ENCODE measurements around the gene AMPH.

Gene AMPH

DNA sequence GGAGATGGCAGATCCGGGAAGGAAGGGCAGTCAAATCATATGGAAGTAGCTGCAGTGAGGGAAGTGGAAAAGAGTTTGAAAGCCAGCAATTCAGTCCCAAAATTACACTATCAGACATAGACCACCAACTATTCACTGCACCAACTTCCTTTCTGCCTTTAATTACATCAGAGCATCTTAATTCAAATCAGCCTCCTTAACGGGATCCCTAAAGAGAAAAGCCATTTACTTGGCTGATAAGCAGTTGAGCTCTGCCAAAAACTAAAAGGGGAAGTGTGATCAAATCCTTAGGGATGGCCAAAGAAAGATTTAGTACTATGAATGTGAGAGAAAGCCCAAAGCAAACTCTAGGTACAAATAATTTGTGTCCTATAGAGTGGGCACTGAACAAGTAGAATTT lies 110.4 kb downstream of the AMPH start:
- no peak for DNase-seq (ENCODE audit: low read depth)
- TF ChIP-seq, protein P1, sequence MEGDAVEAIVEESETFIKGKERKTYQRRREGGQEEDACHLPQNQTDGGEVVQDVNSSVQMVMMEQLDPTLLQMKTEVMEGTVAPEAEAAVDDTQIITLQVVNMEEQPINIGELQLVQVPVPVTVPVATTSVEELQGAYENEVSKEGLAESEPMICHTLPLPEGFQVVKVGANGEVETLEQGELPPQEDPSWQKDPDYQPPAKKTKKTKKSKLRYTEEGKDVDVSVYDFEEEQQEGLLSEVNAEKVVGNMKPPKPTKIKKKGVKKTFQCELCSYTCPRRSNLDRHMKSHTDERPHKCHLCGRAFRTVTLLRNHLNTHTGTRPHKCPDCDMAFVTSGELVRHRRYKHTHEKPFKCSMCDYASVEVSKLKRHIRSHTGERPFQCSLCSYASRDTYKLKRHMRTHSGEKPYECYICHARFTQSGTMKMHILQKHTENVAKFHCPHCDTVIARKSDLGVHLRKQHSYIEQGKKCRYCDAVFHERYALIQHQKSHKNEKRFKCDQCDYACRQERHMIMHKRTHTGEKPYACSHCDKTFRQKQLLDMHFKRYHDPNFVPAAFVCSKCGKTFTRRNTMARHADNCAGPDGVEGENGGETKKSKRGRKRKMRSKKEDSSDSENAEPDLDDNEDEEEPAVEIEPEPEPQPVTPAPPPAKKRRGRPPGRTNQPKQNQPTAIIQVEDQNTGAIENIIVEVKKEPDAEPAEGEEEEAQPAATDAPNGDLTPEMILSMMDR (conservative IDR thresholded peaks at IDR 0.05; ENCODE audit: low read depth, low read length) = no peak
- no peak overlapping the region for H3K4me3 ChIP-seq (ENCODE audit: low read depth, low read length)

DNA sequence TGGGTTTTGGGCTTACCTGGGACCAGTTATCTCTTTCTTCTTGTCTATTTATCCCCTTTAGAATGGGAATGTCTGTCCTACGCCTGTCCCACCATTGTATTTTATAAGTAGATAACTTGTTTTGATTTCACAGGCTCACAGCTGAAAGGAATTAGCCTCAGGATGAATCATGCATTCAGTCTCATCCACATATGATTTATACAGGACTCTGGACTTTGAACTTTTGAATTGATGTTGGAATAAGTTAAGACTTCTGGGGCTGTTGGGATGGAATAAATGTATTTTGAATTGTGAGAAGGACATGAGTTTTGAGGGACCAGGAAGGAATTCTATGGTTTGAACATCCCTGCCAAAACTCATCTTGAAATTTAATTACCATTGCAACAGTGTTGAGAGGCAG lies 112.6 kb downstream of the AMPH start:
- no peak overlapping the region for H3K4me3 ChIP-seq (ENCODE audit: low read depth, low read length)
- TF ChIP-seq, protein P1 (conservative IDR thresholded peaks at IDR 0.05; ENCODE audit: low read depth, low read length) = no peak
- no peak for DNase-seq (ENCODE audit: low read depth)

DNA sequence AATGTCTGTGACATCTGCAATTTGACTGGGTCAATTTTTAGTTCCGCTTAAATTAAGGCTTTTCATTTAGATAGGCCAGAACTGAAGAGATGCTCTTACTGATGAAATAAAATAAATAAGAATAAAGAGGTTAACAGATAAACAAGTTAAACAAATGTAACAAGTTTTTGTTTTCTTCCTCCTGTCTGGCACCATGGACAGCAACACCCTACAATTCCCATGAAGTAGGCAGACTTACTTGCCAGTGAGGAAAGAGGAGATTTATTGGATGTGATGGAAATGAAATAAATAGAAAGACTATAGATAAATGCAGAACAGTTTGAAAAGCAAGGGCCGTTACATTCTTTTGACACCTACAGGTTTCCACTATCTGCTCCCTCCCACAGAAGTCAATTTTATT lies 118.5 kb downstream of the AMPH start:
- DNase-seq (ENCODE audit: low read depth) = peak; percentile 40
- no peak overlapping the region for H3K4me3 ChIP-seq (ENCODE audit: low read depth, low read length)
- TF ChIP-seq, protein P1 (conservative IDR thresholded peaks at IDR 0.05; ENCODE audit: low read depth, low read length) = no peak

DNA sequence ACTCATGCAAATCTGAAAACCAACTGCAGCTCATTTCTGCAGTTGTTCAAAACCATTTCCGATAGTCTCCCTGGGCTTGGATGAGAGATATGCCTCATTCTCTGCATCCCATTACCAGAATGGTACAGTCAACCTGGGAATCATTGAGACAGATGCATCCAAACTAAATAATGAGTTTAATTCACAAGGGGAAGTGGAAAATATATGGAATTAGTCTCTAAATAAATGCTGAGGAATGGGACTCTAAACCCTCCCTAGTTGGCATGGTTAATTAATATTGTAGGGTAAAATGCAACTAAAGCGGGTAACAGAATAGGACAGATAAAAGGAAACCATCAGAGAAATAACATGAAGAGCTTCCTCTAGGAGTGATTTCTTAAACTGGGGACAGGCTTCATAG lies 118.9 kb downstream of the AMPH start:
- no peak for DNase-seq (ENCODE audit: low read depth)
- TF ChIP-seq, protein P1 (conservative IDR thresholded peaks at IDR 0.05; ENCODE audit: low read depth, low read length) = no peak
- no peak overlapping the region for H3K4me3 ChIP-seq (ENCODE audit: low read depth, low read length)

DNA sequence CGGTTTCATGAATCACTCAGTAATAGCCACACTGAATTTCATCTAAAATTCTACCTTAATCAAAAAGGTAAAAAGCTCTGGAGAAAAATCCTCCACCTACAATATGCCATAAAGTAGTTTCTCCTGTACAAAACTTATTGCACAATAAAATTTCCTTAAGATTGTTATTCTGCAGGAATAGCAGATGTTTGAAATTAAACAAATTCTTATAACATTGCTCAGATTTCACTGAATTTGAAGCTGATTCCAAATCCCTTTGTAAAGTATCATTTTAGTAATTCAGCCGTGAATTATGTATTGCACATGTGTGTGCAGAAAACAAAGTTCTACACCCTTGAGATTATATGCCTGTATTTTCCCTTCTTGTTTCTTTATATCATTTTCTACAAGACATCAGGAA lies 123.8 kb downstream of the AMPH start:
- TF ChIP-seq, protein P1 (conservative IDR thresholded peaks at IDR 0.05; ENCODE audit: low read depth, low read length) = no peak
- DNase-seq (ENCODE audit: low read depth) = no peak
- H3K4me3 ChIP-seq (ENCODE audit: low read depth, low read length) = no peak overlapping the region

DNA sequence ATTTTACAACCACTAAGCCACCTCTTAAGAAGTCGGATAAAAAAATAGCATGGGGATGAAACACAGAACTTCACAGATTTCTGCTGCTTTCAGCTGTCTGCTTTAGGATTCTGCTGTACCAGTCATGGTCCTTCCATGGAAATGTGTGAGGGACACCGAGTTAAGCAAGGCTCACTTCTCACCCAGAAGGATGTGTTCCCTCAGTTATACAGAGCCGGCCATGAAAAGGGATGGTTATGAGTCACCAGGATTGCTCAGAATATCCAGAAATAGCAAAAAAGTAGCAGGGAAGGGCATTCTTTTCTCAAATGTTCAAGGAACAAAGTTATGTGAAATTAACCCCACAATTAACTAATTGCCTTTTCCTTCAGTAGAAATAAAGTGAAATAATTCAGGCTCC lies 124.4 kb downstream of the AMPH start:
- TF ChIP-seq, protein P1 (conservative IDR thresholded peaks at IDR 0.05; ENCODE audit: low read depth, low read length) = no peak
- H3K4me3 ChIP-seq (ENCODE audit: low read depth, low read length) = no peak overlapping the region

DNA sequence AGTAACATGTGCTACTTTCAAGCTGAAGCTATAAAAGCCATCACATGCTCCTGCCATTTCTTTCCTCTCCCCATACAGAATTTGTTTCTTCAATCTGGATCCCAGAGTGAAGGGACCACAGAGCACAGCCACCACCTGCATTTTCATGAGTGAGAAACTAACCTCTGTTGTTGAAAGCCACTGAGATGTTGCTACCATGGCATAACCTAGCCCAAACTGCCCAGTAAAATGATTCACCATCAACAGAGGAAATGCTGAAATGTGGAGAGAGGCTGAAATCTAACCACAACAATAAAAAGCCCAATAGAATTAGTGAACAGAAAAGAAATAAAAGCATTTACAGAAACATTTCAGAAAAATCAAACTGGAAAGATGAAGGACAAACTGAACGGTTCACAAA lies 125.2 kb downstream of the AMPH start:
- no peak overlapping the region for H3K4me3 ChIP-seq (ENCODE audit: low read depth, low read length)
- DNase-seq (ENCODE audit: low read depth) = no peak
- TF ChIP-seq, protein P1 (conservative IDR thresholded peaks at IDR 0.05; ENCODE audit: low read depth, low read length) = no peak

More for the DNA sequence above, 124.4 kb downstream of the AMPH start:
- DNase-seq (ENCODE audit: low read depth) = peak; percentile 9
